Measurements from ENCODE around the gene RPS27L. TPM values are rescaled to one million over a fixed set of nuclear protein-coding genes. Genes with fewer than 3 reads are reported as not detected.

RPS27L gene
- total RNA-seq (2021; fragmentation: NEBNext Ultra II Directional; extraction: Animal tissue kit (Norgen Biotek cat#: 25700)) (143 and 160 TPM in 2 replicates), polyA plus RNA-seq (2011; rRNA removed) (64.2 and 115 TPM in 2 replicates), polyA minus RNA-seq (2011; rRNA and poly(A)+ RNA removed) (18.3 and 23.2 TPM in 2 replicates)
- 99.9 TPM for polyA plus RNA-seq (2011; cell fraction: cytosol; rRNA removed)
- 18.3 TPM for polyA plus RNA-seq (2011; cell fraction: nucleus; rRNA removed)
- polyA plus RNA-seq (2012, experiment 1 of 2): 126 to 149 TPM (median 131 TPM) in 4 replicates
- 69.1 TPM for polyA plus RNA-seq (2012, experiment 2 of 2)
- 106 TPM for polyA plus RNA-seq (2013, experiment 1 of 2)
- 118 TPM for polyA plus RNA-seq (2013, experiment 2 of 2)
- polyA minus RNA-seq (2011; cell fraction: cytosol; rRNA and poly(A)+ RNA removed): 26.7 TPM
- polyA minus RNA-seq (2011; cell fraction: nucleus; rRNA and poly(A)+ RNA removed): 32.5 TPM
- long read RNA-seq, experiment 1, full-length matches to known transcripts: 137 of 146 reads
- long read RNA-seq, experiment 1, partial matches to known transcripts: 5 of 146 reads
- long read RNA-seq, experiment 1, other reads (novel, unspliced or antisense): 4 of 146 reads
- long read RNA-seq, experiment 2, full-length matches to known transcripts: 8 of 8 reads
- long read RNA-seq, experiment 2, partial matches to known transcripts: 0 of 8 reads
- long read RNA-seq, experiment 2, other reads (novel, unspliced or antisense): 0 of 8 reads

- H2BK20ac ChIP-seq (ENCODE audit: low read length): no peak within 1 kb of the TSS
- ChIA-PET POLR2A (ENCODE audit: partially characterized antibody) (interaction anchor here (0.5 to 2.0 kb wide), 13 partner anchors 9 to 255 kb away, joined by 3 to 8 read pairs (median 4); partner anchors contain the start of gene APH1B), CTCF (ENCODE audit: partially characterized antibody) (interaction anchor here (0.8 kb wide), 1 partner anchor 18 kb away, joined by 3 read pairs; no protein-coding TSS in a partner anchor)
- peaks cover 0 to 3% (median 0%) of the 10 kb centered on the region in 4 experiments; a peak in 1 of 7 replicates for H3K4me1 ChIP-seq (replicated peaks in 1 of 4; ENCODE audit: control insufficient read depth in 3 of 4, insufficient read depth in 4 of 4, low read length in 3 of 4)
- no peaks in the 10 kb centered on the region for H3K27me3 ChIP-seq (replicated peaks in 1 of 4; ENCODE audit: control insufficient read depth in 3 of 4, extremely low read depth in 1 of 4, insufficient read depth in 3 of 4, low read length in 3 of 4)
- FAIRE-seq (peak; percentile 48), DNase-seq (ENCODE audit: low read depth in 1 of 2, low spot score in 2 of 2) (peak; percentile 87 to 91)
- H3K56ac ChIP-seq (replicated peaks; ENCODE audit: insufficient read length, low read depth, low read length): peak within 1 kb of the TSS; percentile 92
- H3K4me2 ChIP-seq (ENCODE audit: insufficient read depth in 1 of 2, low read depth in 2 of 2, low read length in 2 of 2): peak within 1 kb of the TSS; percentile 76 to 92
- H3K4ac ChIP-seq (replicated peaks; ENCODE audit: insufficient read length, low read depth, low read length): peak within 1 kb of the TSS; percentile 8
- H3K23ac ChIP-seq (ENCODE audit: insufficient read length): no peak within 1 kb of the TSS
- H3K79me1 ChIP-seq (ENCODE audit: low read depth, low read length): no peaks in the 10 kb centered on the region
- peak within 1 kb of the TSS; percentile 94 for H2BK5ac ChIP-seq (ENCODE audit: low read depth, low read length)
- H3K27ac ChIP-seq (ENCODE audit: low read depth, low read length): peak within 1 kb of the TSS; percentile 83
- H3K79me2 ChIP-seq (ENCODE audit: control insufficient read depth in 1 of 2, insufficient read depth in 2 of 2, low read length in 2 of 2): peaks cover 0 to 18% of the 10 kb centered on the region in 2 experiments; a peak in 2 of 4 replicates
- H3K14ac ChIP-seq (ENCODE audit: insufficient read length): no peak within 1 kb of the TSS
- H2BK120ac ChIP-seq (replicated peaks; ENCODE audit: low read depth, low read length): peak within 1 kb of the TSS; percentile 2
- H4K20me1 ChIP-seq (replicated peaks in 1 of 2; ENCODE audit: control insufficient read depth in 1 of 2, insufficient read depth in 2 of 2, low read length in 2 of 2): no peaks in the 10 kb centered on the region
- H4K5ac ChIP-seq (ENCODE audit: insufficient read length, low read depth, low read length): peak within 1 kb of the TSS; percentile 87
- peak within 1 kb of the TSS; percentile 45; the same call in 1 of the 2 replicates for H2AFZ ChIP-seq (ENCODE audit: low read length)
- peak within 1 kb of the TSS; percentile 88 for H3K18ac ChIP-seq (ENCODE audit: extremely low read depth, low read length)
- H3K23me2 ChIP-seq (ENCODE audit: low read depth, low read length): peaks cover 2% of the 10 kb centered on the region; the same call in 1 of the 2 replicates
- H3K4me3 ChIP-seq (ENCODE audit: extremely low read depth in 1 of 4, insufficient read depth in 2 of 4, low read depth in 3 of 4, low read length in 4 of 4): peak within 1 kb of the TSS; percentile 90 to 97 (median 93)
- H4K8ac ChIP-seq (ENCODE audit: extremely low read depth, insufficient read depth, low read length): peak within 1 kb of the TSS; percentile 91
- peak within 1 kb of the TSS; percentile 81 for H4K91ac ChIP-seq (replicated peaks; ENCODE audit: insufficient read length, low read length)
- peaks cover 0 to 30% (median 5%) of the 10 kb centered on the region in 4 experiments; a peak in 5 of 8 replicates for H3K36me3 ChIP-seq (ENCODE audit: control insufficient read depth in 2 of 4, insufficient read depth in 4 of 4, low read length in 3 of 4)
- no peak within 1 kb of the TSS for H2AK5ac ChIP-seq (ENCODE audit: low read depth, low read length)
- H3K9ac ChIP-seq (replicated peaks in 1 of 4; ENCODE audit: extremely low read depth in 1 of 4, low read depth in 3 of 4, low read length in 3 of 4): peak within 1 kb of the TSS; percentile 72 to 87 (median 86)
- 2% methylated on average over 58 of the region's 60 CpGs; no CpG with 5 or more reads in 1 of the 2 experiments for WGBS, 2 experiments (ENCODE audit: extremely low coverage in 1 of 2, insufficient coverage in 1 of 2, insufficient read length in 1 of 2, insufficient replicate concordance in 2 of 2, low coverage in 1 of 2, low lambda C conversion rate in 2 of 2, missing lambda C conversion rate in 1 of 2)
- H3K9me3 ChIP-seq (ENCODE audit: insufficient read depth in 2 of 2, low read depth in 1 of 2, low read length in 1 of 2): no peaks in the 10 kb centered on the region
- H2BK15ac ChIP-seq (ENCODE audit: low read length): 0 out of 2 replicates have a peak within 1 kb of the TSS, but pooled peaks have one; percentile 76
- peak within 1 kb of the TSS; percentile 12; the same call in 1 of the 2 replicates for H2BK12ac ChIP-seq (ENCODE audit: low read depth, low read length)
- no peak for TF ChIP-seq CHD1 (IDR thresholded peaks at IDR 0.05; ENCODE audit: low read depth, low read length)
- peak; percentile 96 for TF ChIP-seq TAF1 (IDR thresholded peaks at IDR 0.05; ENCODE audit: low read depth, low read length)
- peak; percentile 93 for TF ChIP-seq RBBP5 (IDR thresholded peaks at IDR 0.05; ENCODE audit: borderline replicate concordance, low read depth, low read length)
- TF ChIP-seq BACH1 (IDR thresholded peaks at IDR 0.05; ENCODE audit: low read length): no peak
- TF ChIP-seq POU5F1 (IDR thresholded peaks at IDR 0.05; ENCODE audit: low read depth, low read length): no peak
- peak; percentile 86 for TF ChIP-seq TBP (IDR thresholded peaks at IDR 0.05; ENCODE audit: low read depth, low read length)
- TF ChIP-seq SIN3A (conservative IDR thresholded peaks at IDR 0.05 in 1 of 2, IDR thresholded peaks at IDR 0.05 in 1 of 2; ENCODE audit: low read depth in 1 of 2, low read length in 2 of 2): peak; percentile 91 to 94
- peak; percentile 76 for TF ChIP-seq PHF8 (conservative IDR thresholded peaks at IDR 0.05; ENCODE audit: low read depth, low read length)
Observed at GRCh38 chr15:63157118-63157843, at the start of gene RPS27L. TSS of gene RPS27L (minus strand) at chr15:63157477. CDS start at chr15:63157405, 72 bp downstream.

All from H1 (cell line).